HG02938 (cell line): ENCODE measurements around the gene ZNF280A.

Experiments
- ATAC-seq: cut with Tn5 transposase; IDR thresholded peaks from one replicate; pipeline ENCODE4 v1.9.1; 2021; ENCODE audit warnings: mild to moderate bottlenecking, moderate library complexity; ENCODE audit not compliant: unreplicated experiment

The ZNF280A gene

GRCh38 chr22:22520020-22520656 is at the start of gene ZNF280A:
TSS of gene ZNF280A (minus strand) at chr22:22520270. CDS start at chr22:22515630, 4,640 bp downstream.
- no peak for ATAC-seq

GRCh38 chr22:22569218-22569617 is 49.1 kb upstream of the ZNF280A start:
- ATAC-seq = no peak

GRCh38 chr22:22565981-22566380 is 45.9 kb upstream of the ZNF280A start:
- no peak for ATAC-seq

GRCh38 chr22:22558972-22559603 is 39.0 kb upstream of the ZNF280A start, which contains the start of gene PRAME:
TSS of gene PRAME (minus strand) at chr22:22559265. CDS start at chr22:22556832, 2,433 bp downstream.
- no peak for ATAC-seq

GRCh38 chr22:22558071-22558971 is 38.3 kb upstream of the ZNF280A start:
- no peak for ATAC-seq

- no peak for ATAC-seq
These were observed 37.2 kb upstream of the ZNF280A start for GRCh38 chr22:22556995-22557925.

GRCh38 chr22:22556578-22556977 is 36.5 kb upstream of the ZNF280A start:
- no peak for ATAC-seq

GRCh38 chr22:22555596-22555995 is 35.5 kb upstream of the ZNF280A start:
- no peak for ATAC-seq

GRCh38 chr22:22554587-22555284 is 34.7 kb upstream of the ZNF280A start:
- no peak for ATAC-seq

- ATAC-seq = no peak
These were observed 33.9 kb upstream of the ZNF280A start for GRCh38 chr22:22553735-22554586.

- ATAC-seq = no peak
These were observed 33.1 kb upstream of the ZNF280A start for GRCh38 chr22:22553141-22553540.

GRCh38 chr22:22552630-22553029 is 32.6 kb upstream of the ZNF280A start:
- ATAC-seq = no peak

GRCh38 chr22:22550789-22551434 is 30.8 kb upstream of the ZNF280A start:
- ATAC-seq = no peak

- ATAC-seq = no peak
These were observed 28.8 kb upstream of the ZNF280A start for GRCh38 chr22:22548910-22549309.

GRCh38 chr22:22548317-22548716 is 28.2 kb upstream of the ZNF280A start:
- ATAC-seq = no peak

GRCh38 chr22:22547692-22548300 is 27.7 kb upstream of the ZNF280A start:
- no peak for ATAC-seq

GRCh38 chr22:22547226-22547625 is 27.2 kb upstream of the ZNF280A start:
- ATAC-seq = no peak

GRCh38 chr22:22546490-22546889 is 26.4 kb upstream of the ZNF280A start:
- no peak for ATAC-seq
